Measurements from ENCODE around the gene SLC46A1.
"Not testable (repeated sequence)": the region's sequence is repeated elsewhere in the genome, so short reads cannot be mapped to it uniquely, and the experiment has no call there.

The SLC46A1 gene

GRCh38 chr17:28405632-28406472, at the start of gene SLC46A1:
TSS of gene SLC46A1 (minus strand) at chr17:28406212. CDS start at chr17:28406114, 98 bp downstream.
- DNase-seq: peak in 1 of 2 donors; percentile 22

GRCh38 chr17:28449859-28450258, 43.8 kb upstream of the SLC46A1 start:
- DNase-seq: no peak

GRCh38 chr17:28447396-28447760, 41.4 kb upstream of the SLC46A1 start:
- DNase-seq: no peak

GRCh38 chr17:28446716-28447395, 40.8 kb upstream of the SLC46A1 start:
- no peak for DNase-seq

- DNase-seq: no peak
Observed at GRCh38 chr17:28443901-28444638, 38.1 kb upstream of the SLC46A1 start.

- not testable (repeated sequence) for DNase-seq
Observed at GRCh38 chr17:28434326-28434725, 28.3 kb upstream of the SLC46A1 start.

- no peak for DNase-seq
Observed at GRCh38 chr17:28433721-28434120, 27.7 kb upstream of the SLC46A1 start.

GRCh38 chr17:28427982-28428381, 22.0 kb upstream of the SLC46A1 start:
- not testable (repeated sequence) for DNase-seq

- no peak for DNase-seq
Observed at GRCh38 chr17:28427371-28427770, 21.4 kb upstream of the SLC46A1 start.

- DNase-seq: no peak
Observed at GRCh38 chr17:28426081-28426519, 20.1 kb upstream of the SLC46A1 start.

- no peak for DNase-seq
Observed at GRCh38 chr17:28425206-28425605, 19.2 kb upstream of the SLC46A1 start.

- DNase-seq: no peak
Observed at GRCh38 chr17:28421787-28422305, 15.8 kb upstream of the SLC46A1 start.

GRCh38 chr17:28416703-28417311, 10.8 kb upstream of the SLC46A1 start:
- peak; percentile 57 to 65 for DNase-seq

GRCh38 chr17:28415886-28416285, 9.9 kb upstream of the SLC46A1 start:
- DNase-seq: no peak

GRCh38 chr17:28413804-28414203, 7.8 kb upstream of the SLC46A1 start:
- DNase-seq: no peak

GRCh38 chr17:28412099-28412498, 6.1 kb upstream of the SLC46A1 start:
- no peak for DNase-seq

GRCh38 chr17:28407974-28408306, 1.9 kb upstream of the SLC46A1 start:
- DNase-seq: no peak

- DNase-seq: no peak
Observed at GRCh38 chr17:28407130-28407973, 1.3 kb upstream of the SLC46A1 start.

- DNase-seq: no peak
Observed at GRCh38 chr17:28406473-28406814, 432 bp upstream of the SLC46A1 start.

GRCh38 chr17:28404812-28405570, 1.0 kb downstream of the SLC46A1 start:
- no peak for DNase-seq

GRCh38 chr17:28404461-28404811, 1.6 kb downstream of the SLC46A1 start:
- no peak for DNase-seq

Data from CD4-positive, alpha-beta T cell treated with Interleukin-4 for 1 hour (primary cell).